ENCODE data around the gene PPP1R7.

Gene PPP1R7

DNA sequence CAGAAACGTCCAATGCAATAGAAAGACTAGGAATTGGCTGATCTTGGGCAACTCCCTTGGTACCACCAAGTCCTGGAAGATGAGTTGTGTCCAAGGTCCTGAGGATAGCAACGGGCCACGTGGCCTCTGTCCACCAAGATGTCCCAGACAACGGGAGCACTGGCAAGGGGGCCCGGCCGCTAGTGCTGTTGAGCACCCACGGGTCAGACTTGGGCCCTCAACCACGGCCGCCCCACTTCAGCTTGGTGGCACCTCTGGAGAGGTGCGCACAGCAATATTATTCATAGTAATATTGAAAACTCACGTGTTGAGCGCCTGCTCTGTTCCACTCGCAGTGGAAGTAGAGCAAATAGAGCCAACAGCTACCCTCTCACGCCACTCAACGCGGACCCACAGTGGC lies 20.0 kb upstream of the PPP1R7 start:
- TF ChIP-seq, protein P1, sequence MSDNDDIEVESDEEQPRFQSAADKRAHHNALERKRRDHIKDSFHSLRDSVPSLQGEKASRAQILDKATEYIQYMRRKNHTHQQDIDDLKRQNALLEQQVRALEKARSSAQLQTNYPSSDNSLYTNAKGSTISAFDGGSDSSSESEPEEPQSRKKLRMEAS (IDR thresholded peaks at IDR 0.05; ENCODE audit: low read depth, low read length) = no peak
- TF ChIP-seq CTCF (IDR thresholded peaks at IDR 0.05; ENCODE audit: low read depth, low read length) = no peak
- no peak for TF ChIP-seq MYC (IDR thresholded peaks at IDR 0.05; ENCODE audit: low read depth, low read length)
- TF ChIP-seq POLR2A (IDR thresholded peaks at IDR 0.05; ENCODE audit: extremely low read depth, insufficient read length) = no peak
- H3K4me3 ChIP-seq (ENCODE audit: low read depth, low read length) = no peak overlapping the region
- no peak for DNase-seq (ENCODE audit: low read depth)

DNA sequence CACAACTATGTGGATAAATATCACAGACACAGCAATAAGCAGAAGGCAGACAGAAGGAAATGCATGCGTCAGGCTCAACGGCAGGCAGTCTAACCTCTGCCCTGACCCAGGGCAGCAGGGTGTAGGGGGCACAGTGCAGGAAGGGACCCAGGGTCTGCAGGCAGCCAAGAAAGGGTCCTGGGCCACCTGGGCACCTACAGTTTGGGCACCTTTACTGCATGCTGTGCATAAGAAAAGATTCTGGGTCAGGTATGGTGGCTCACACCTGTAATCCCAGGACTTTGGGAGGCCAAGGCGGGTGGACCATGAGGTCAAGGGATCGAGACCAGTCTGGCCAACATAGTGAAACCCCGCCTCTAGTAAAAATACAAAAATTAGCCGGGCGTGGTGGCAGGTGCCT lies 18.7 kb upstream of the PPP1R7 start:
- no peak overlapping the region for H3K4me3 ChIP-seq (ENCODE audit: low read depth, low read length)
- TF ChIP-seq MYC (IDR thresholded peaks at IDR 0.05; ENCODE audit: low read depth, low read length) (no peak), CTCF (IDR thresholded peaks at IDR 0.05; ENCODE audit: low read depth, low read length) (no peak)
- no peak for DNase-seq (ENCODE audit: low read depth)

- H3K4me3 ChIP-seq (ENCODE audit: low read depth, low read length) = no peak overlapping the region
- TF ChIP-seq, protein P1 (IDR thresholded peaks at IDR 0.05; ENCODE audit: low read depth, low read length) = no peak
- TF ChIP-seq CTCF (IDR thresholded peaks at IDR 0.05; ENCODE audit: low read depth, low read length) (no peak), MYC (IDR thresholded peaks at IDR 0.05; ENCODE audit: low read depth, low read length) (no peak), POLR2A (IDR thresholded peaks at IDR 0.05; ENCODE audit: extremely low read depth, insufficient read length) (no peak)
- DNase-seq (ENCODE audit: low read depth) = no peak
Measured at GRCh38 chr2:241132538-241133435, 17.5 kb upstream of the PPP1R7 start.

- H3K4me3 ChIP-seq (ENCODE audit: low read depth, low read length) = no peak overlapping the region
- no peak for DNase-seq (ENCODE audit: low read depth)
- no peak for TF ChIP-seq POLR2A (IDR thresholded peaks at IDR 0.05; ENCODE audit: extremely low read depth, insufficient read length)
- no peak for TF ChIP-seq MYC (IDR thresholded peaks at IDR 0.05; ENCODE audit: low read depth, low read length)
- TF ChIP-seq CTCF (IDR thresholded peaks at IDR 0.05; ENCODE audit: low read depth, low read length) = no peak
- TF ChIP-seq, protein P1 (IDR thresholded peaks at IDR 0.05; ENCODE audit: low read depth, low read length) = no peak
Measured at GRCh38 chr2:241133436-241133820, 16.8 kb upstream of the PPP1R7 start.

DNA sequence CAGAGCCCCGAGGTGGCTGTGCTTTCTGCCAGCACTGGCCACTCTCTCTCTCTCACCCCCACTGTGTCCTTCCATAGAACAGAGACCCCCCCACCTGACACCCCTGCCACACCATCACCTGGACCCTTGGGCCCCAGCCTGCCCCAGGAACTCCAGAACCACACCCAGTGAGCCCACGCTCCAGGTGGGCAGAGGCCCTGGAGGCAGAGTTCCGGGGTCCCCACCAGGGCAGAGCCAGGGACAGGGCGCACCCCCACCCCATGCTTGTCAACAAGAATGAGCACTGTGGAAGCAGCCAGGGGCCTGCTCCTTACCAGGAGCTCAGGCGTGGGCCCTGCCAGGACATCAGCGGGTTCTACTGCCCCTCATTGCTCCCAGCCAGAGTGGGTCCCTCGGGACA lies 15.6 kb upstream of the PPP1R7 start:
- TF ChIP-seq POLR2A (IDR thresholded peaks at IDR 0.05; ENCODE audit: extremely low read depth, insufficient read length) = no peak
- TF ChIP-seq CTCF (IDR thresholded peaks at IDR 0.05; ENCODE audit: low read depth, low read length) = no peak
- no peak for TF ChIP-seq MYC (IDR thresholded peaks at IDR 0.05; ENCODE audit: low read depth, low read length)
- TF ChIP-seq, protein P1 (IDR thresholded peaks at IDR 0.05; ENCODE audit: low read depth, low read length) = no peak
- DNase-seq (ENCODE audit: low read depth) = no peak
- no peak overlapping the region for H3K4me3 ChIP-seq (ENCODE audit: low read depth, low read length)

All from NB4 (cell line).